Activated CD8-positive, alpha-beta memory T cell treated with anti-CD3 and anti-CD28 coated beads for 4 hours (primary cell): ENCODE data around the gene DLGAP1.
"Not testable (repeated sequence)": the region's sequence is repeated elsewhere in the genome, so short reads cannot be mapped to it uniquely, and the experiment has no call there.

ENCODE experiments used
- DNase-seq, 2 donors: peaks; one replicate each; pipeline ENCODE4 v3.0.0-alpha.2; 2020; ENCODE audit warnings: low read depth in 2 of 2

The DLGAP1 gene

DNA sequence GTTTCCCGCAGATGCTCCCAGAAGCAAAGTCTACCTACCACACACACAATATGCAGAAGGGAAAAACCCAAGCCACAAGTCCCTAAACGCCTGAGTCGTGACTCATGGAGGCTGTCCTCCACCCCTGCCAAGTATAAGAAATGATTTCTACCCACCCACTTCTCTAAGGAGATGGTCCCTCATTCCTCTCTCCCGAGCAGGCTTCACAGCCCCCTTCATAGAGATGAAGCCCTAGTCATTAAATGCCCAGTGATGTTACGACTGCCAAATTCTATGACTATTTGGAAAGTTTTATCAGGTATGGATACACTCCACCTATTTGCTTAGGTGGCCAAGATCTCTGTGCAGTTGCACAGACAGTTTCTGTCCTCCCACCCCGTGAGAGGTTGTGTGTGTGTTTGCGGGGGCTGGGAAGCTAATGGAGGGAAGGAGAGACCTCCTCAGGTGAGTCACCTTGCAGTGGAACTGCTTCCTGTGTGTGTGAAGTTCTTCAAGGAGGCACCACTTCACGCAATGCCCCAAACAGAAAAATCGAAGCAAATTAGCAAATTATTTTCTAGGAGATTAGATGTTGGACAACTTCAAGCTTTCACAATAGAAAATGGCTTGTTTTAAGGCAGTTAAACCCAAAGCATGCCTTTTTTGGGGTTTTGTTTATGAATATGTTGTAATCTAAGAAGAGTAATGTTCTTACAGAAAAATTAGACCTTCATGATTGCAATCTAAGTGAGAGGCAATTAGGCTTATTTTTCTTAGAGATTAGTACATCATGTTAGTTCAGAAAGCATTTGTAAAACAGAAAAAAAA is 830.0 kb downstream of the DLGAP1 start:
- peak; percentile 23 to 53 for DNase-seq

DNA sequence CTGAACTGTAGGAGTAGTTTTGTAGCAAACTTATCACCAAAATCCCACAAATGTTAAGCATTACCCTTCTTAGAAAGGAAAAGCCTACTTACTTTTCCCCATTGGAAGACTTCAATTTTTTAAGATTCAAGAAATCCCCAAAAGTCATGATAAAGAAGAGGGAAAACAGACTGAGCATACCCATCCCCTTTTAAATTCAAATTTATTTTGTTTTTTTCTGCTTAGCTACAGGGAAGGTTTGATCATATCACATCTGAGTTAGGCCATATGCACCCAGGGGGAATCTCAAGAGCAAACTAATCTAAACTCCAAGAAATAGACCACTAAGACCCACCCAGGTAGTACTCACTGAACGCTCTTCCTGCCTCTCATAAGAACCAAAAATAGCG is 830.6 kb downstream of the DLGAP1 start:
- DNase-seq = no peak

DNA sequence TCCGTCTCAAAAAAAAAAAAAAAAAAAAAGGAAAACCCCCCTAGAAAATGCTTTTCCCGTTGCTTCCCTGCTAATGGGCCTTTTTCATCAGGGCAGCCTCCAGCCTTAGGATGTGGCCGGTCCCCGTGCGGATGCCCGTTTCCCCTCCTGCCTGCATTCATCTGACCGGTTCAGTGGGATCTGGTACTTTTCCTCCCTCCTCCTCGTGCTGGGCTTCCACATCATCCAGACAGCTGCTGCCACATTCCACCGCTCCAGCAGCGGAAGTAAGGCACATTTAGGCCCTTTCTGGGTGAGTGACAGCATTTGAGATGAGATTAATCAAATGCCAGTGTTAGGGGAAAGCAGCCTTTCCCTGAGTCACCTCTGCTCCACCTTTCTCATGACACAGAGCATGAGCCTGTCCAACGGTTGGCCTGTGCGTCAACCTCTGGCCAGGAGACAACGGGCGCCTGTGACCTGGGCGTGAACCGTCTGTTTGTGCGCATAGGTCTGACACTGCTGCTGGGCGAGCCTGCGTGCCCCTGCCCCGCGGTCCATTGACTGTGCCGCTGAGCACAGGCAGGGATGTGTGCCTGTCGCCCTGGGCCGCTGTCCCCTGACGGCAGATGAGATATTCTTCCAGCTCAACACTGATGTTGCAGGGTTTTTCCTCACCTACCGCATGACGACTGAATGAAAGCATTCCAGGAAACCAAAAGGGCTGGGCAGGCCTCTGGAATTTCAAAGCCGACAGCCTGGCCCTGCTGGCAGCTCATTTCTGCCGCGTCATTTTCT is 831.1 kb downstream of the DLGAP1 start:
- no peak for DNase-seq

- DNase-seq = no peak
Observed at GRCh38 chr18:3620146-3621119, 834.7 kb downstream of the DLGAP1 start.

- no peak for DNase-seq
Observed at GRCh38 chr18:3619746-3620145, 835.4 kb downstream of the DLGAP1 start.

DNA sequence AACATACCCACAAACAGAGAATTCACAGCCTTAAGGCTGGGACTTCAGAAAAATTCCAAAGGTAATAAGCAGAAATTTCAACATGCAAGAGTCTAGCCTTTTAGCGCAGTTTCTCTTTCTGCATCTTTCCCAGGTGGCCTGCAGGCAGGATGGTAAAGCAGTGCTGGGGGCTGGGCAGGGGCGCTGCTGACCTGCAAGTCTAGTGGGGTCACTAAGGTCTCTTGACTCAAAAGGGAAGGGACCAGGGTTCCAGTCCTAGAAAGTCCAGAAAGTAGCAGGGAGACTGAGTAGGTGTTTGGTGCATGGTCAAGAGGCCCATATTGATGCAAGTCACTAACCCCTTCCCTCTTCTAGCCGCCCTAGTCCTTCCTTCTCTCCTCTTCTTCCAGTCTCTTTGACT is 835.9 kb downstream of the DLGAP1 start:
- no peak for DNase-seq

GRCh38 chr18:3616744-3617143 is 838.4 kb downstream of the DLGAP1 start:
- DNase-seq = no peak

DNA sequence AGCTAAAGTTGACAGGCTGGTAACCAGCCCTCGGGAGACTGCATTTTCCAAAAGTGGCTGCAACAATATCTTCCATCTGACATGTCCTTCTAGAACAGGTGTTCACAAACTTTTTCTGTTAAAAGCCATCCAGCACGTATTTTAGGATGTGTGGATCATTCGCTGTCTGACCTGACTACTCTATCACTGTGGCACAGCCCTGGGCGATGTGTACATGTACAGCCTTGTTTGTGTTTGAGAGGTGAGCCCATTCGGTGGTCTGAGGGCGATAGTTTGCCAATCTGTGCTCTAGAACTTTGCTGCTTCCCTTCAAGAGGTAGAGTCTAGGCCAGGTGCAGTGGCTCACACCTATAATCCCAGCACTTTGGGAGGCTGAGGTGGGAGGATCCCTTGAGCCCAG is 839.0 kb downstream of the DLGAP1 start:
- no peak for DNase-seq

DNA sequence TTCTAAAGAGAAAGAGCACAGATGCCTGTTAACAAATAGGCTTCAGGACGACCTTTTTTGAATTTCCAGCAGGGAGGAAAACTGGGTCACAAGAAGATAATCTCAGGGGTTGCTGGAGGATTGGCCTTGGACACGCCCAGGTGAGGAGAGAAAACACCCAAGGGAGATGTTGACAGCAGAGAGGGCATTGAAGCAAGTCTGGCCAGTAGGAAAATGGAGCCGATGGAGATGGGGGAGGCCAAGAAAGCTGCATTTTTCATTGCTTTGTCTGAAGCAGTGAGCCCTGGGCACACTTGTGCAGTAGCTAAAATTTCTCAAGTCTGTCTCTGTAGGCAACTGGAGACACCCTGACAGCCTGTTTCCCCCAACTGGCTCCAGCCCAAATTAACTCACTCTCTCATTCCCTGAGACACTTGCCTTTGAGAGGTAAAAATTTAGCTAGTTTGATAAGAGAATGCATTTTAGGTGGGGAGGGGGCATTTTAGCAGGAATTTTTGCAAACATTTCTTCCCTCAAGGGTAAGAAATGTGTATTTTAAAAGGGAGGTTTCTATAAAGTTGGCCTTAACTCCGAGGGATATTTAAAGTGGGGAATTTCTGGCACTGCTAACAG is 839.6 kb downstream of the DLGAP1 start:
- DNase-seq = no peak

DNA sequence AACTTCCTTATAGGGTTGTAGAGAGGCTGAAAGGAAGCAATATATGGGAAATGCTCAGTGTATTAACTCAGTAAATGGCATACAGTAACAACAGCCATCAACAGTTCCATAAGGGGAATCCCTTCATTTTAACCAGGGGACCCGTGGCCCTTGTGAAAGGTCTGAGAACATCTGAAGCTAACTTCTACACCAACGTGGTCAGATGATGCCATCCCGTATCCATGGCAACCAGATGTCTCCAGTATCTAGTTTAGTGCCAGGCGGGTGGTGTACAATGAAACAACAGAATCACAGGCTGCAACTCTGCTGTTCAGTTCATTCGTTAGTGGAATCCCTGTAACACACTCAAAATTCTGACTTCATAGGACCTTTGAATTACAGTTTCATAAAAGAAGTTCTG is 842.8 kb downstream of the DLGAP1 start:
- no peak for DNase-seq

DNA sequence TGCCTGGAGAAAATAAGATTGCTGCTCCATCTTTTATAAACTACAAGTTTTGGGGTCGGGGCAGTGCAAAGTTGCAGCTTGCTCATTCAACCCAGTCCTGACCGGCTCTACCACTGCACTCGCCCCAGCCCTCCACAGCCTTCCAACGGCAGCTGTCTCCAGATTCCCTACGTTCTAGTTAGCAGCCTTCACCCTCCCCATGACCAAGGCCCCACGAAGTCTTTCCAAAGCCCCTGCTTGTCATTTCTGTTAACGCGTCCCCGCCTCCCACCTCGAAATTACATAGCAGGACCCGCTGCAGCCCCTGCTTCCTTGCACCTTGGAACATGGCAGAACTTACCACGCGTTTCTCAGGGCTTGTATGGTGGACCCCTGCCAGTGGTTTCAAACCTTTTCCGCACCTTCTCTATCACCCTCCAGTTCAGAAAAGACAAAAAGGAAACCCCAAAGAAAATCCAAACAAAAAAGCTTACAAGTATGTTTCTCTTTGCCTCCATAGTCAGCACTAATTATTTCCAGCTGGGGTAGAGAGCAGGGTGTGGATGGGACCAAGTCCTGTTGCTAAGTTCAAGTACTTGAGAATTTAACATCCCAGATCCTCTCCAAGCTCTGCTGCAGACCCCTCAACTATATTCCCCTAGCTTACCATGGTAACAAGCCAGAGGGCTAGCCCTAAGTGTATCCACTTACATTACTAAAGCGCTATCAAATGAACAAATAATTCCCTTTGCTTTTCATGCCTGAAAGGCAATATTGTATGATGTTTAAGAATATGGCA is 843.6 kb downstream of the DLGAP1 start:
- no peak for DNase-seq

- no peak for DNase-seq
Observed at GRCh38 chr18:3610813-3611212, 844.3 kb downstream of the DLGAP1 start.

- DNase-seq = no peak
Observed at GRCh38 chr18:3610188-3610708, 844.9 kb downstream of the DLGAP1 start.

DNA sequence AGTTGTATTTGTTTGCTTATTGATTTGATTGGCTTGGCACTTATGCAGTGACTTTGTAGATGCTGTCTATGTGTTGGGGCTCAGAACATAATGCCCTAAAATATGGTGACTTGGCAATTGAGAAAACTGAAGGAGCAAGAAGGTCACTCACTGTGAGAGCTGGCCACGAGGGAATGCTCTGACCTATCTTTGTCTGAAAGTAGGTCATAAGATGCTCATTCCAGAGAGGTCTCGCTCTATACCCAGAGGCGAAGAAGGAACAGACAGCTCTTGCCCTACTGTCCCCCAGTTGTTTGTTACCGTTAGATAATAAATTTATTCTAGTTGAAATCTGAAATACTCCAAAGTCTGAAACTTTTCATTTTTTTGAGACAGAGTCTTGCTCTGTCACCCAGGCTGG is 846.6 kb downstream of the DLGAP1 start:
- DNase-seq = no peak

DNA sequence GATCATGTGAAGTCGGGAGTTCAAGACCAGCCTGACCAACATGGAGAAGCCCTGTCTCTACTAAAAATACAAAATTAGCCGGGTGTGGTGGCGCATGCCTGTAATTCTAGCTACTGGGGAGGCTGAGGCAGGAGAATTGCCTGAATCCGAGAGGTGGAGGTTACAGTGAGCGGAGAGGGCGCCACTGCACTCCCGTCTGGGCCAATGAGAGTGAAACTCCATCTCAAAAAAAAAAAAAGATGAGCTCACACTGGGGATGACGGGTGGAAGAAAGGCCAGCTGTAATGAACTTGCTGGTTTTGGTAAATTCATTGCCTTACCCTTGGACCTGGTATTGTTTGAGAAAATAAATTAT is 847.0 kb downstream of the DLGAP1 start:
- not testable (repeated sequence) for DNase-seq

GRCh38 chr18:3607309-3608098 is 847.6 kb downstream of the DLGAP1 start:
- DNase-seq = no peak

DNA sequence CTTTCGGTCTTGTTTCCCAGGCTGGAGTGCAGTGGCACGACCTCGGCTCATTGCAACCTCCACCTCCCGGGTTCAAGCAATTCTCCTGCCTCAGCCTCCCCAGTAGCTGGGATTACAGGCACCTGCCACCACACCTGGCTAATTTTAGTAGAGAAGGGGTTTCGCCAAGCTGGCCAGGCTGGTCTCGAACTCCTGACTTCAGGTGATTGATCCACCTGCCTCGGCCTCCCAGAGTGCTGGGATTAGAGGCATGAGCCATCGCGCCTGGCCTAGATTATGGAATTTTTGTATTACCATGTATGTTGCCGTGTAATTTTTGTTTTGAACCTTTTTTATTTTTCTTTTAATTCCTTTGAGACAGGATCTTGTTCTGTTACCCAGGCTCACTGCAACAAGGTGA is 848.2 kb downstream of the DLGAP1 start:
- DNase-seq = not testable (repeated sequence)

GRCh38 chr18:3605954-3606443 is 849.1 kb downstream of the DLGAP1 start:
- DNase-seq = no peak

DNA sequence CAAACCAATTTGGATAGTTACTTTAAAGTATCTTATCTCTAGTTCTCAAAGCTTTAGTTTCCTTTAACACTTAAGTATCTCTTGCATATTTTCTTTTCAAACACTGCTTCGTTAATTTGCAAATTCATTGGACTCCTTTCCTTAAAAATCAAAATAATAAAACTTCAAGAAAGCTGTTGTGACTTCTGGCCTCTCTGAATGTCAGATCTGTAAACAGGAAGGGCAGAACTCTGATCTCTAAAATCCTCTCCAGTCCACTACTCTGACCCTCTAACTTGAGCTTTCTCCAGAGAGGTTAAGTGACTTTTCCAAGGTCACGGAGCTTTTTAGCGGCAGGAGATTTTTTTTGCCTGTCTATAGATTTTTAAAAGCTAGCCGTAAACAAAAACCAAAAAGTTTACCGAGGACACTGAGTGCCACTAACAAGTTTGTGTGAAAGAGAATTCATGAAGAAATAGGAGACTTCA is 849.6 kb downstream of the DLGAP1 start:
- DNase-seq = no peak
